DMS53 treated with DMSO at 0.1 percent for 48 hours (cell line): ENCODE measurements around the gene S100A3.

Experiments used
- DNase-seq: peaks from one replicate; lab custom pipeline; 2025; ENCODE audit not compliant: unreplicated experiment; lab: John Stamatoyannopoulos, UW

Gene S100A3

GRCh38 chr1:153513023-153513422 is 36.0 kb downstream of the S100A3 start:
- no peak for DNase-seq

- DNase-seq = peak; percentile 55
Observed at GRCh38 chr1:153510984-153511410, 38.1 kb downstream of the S100A3 start.

GRCh38 chr1:153509729-153510354 is 39.2 kb downstream of the S100A3 start:
- peak; percentile 19 for DNase-seq

- no peak for DNase-seq
Observed at GRCh38 chr1:153509036-153509435, 40.0 kb downstream of the S100A3 start.

GRCh38 chr1:153507926-153508583 is 41.0 kb downstream of the S100A3 start:
- DNase-seq = no peak

- no peak for DNase-seq
Observed at GRCh38 chr1:153506831-153507413, 42.1 kb downstream of the S100A3 start.

GRCh38 chr1:153506386-153506785 is 42.7 kb downstream of the S100A3 start:
- DNase-seq = no peak

- no peak for DNase-seq
Observed at GRCh38 chr1:153505576-153505975, 43.5 kb downstream of the S100A3 start.

GRCh38 chr1:153503766-153504165 is 45.3 kb downstream of the S100A3 start:
- DNase-seq = no peak

- no peak for DNase-seq
Observed at GRCh38 chr1:153498746-153499145, 50.3 kb downstream of the S100A3 start.
